ENCODE measurements around the gene TSPAN10. TPM values are rescaled to one million over a fixed set of nuclear protein-coding genes. Genes with fewer than 3 reads are reported as not detected.

The TSPAN10 gene
- total RNA-seq, result 0.20 TPM in 1 of 2 replicates, not detected in the other

GRCh38 chr17:81636505-81637288 is at the start of gene TSPAN10, which contains the start of gene NPLOC4:
TSPAN10 (plus strand) TSS chr17:81637196; CDS start chr17:81642413, 5,217 bp downstream.
NPLOC4 (minus strand) TSS chr17:81637112; CDS start chr17:81636930, 182 bp downstream.

DNA sequence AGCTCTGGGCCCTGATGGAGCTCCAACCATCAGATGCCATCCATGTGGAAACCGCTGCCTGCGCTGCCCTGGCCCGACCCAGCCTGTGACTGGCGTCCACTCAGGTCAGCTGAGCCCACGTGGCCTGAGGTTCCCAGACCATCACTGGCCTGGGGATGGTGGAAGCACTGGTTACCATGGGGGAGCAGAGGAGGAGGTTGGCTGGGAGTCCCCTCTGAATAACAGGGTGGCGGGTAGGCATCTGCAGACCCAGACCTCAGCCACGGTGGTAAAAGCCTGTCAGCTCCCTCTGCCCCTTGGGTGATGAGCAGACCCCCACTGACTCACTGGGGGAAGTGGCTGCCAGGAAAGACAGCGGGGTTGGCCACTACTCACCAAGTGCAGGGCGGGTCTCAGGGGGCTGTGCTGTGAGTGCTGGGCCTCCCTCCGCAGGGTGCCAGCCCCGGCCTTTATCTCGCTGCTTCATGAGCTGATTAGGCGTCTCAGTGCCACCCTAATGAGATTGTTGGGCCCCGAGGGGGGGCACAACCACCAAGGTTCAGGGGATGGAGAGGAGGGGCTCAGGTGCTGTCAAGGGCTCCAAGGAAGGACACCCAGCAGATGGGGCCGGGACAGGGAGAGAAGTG is 19.2 kb downstream of the TSPAN10 start, which contains the start of gene PDE6G:
Gene PDE6G, minus strand, starts transcription at position 425 of the 626 bp plus-strand sequence. CDS start 3,237 bp downstream, outside the sequence.

DNA sequence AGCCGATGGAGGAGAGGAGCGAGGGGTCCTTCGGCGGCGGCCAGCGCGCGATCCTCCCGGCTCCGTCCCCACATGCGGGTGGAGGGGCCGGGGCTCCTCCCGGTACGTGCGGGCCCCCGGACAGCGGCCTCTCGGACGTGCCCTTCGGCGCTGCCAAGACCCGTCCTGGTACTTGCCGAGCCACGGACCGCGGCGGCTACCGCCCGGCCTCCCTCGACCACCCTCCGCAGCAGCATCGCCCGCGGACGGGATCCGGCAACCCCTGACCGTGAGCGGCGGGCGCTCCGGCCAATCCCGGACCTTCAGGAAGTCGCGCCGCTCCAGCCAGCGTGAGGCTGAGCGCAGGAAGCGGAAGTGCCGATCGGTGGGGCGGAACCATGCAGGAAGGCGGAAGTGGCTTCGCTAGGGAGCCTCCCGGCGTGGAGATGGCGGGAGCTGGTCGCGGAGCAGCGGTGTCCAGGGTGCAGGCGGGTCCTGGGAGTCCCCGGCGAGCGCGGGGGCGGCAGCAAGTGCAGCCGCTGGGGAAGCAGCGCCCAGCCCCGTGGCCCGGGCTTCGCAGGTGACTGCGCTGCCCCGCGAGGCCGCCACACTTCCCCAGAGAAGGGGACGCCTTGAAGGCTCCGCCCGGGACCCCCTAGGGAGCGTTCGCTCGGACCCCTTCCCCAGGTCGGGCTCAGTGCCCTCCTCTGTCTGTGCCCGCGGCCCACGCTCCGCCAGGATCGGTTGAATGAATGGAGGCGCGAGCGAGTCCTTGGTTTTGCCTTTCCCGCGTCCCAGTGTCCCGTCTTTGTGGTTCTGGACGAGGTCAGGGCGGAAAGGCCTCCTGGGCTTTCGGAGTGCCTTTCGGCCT is 29.6 kb downstream of the TSPAN10 start, which contains the start of the genes CCDC137 and OXLD1:
Gene CCDC137, plus strand, starts transcription at position 396 of the 850 bp plus-strand sequence. Its CDS starts 30 bp downstream, at position 426.
Gene OXLD1, minus strand, starts transcription at position 264 of the 850 bp plus-strand sequence. Its CDS starts 28 bp downstream, at position 236.

DNA sequence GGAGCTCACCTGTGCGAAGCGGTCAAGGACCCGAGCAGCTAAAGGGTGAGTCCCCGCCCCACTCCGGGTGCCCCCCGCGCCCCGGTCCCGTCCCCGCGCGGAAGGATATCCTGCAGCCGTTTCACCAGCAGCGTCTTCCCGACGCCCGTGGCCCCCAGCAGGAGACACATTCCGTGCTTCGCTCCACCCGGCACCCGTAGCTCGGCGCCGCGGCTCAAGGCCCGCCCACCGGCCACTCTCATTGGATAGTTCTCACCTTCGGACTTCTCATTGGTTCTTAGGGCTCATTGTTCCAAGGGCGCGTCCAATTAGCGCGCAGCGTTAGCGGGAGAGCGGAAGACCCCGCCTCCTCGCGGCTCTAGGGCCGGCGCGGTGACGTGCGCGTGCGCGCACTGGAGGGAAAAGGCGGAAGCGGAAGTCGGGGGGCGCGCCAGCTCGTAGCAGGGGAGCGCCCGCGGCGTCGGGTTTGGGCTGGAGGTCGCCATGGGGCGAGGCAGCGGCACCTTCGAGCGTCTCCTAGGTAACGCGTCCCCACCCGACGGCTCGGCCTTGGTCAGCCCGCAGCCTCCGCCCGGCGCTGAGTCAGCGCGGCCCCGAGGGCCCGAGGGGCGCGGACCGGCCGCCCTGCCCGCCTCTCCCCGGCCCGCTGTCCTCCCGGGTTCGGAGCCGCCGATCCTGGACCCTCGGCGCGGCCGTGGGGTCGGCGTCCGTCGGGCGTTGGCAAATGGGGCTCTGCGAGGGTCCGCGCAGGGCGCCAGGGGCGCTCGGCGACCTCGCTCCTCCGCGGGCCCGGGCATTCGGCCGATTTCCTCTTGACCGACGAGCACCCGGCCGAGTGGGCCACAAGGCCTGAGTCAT is 46.8 kb downstream of the TSPAN10 start, which contains the start of the genes ARL16 and HGS:
Gene ARL16, minus strand, starts transcription at position 214 of the 858 bp plus-strand sequence. Its CDS starts 44 bp downstream, at position 170.
Gene HGS, plus strand, starts transcription at position 428 of the 858 bp plus-strand sequence. Its CDS starts 56 bp downstream, at position 484.

Other genes with a start within 250 kb of the TSPAN10 start
- gene BAHCC1, start 241.7 kb upstream of the TSPAN10 start, total RNA-seq, result 15.3 and 23.0 TPM in 2 replicates
- 10,454 and 10,567 TPM in 2 replicates for gene ACTG1, start 124.4 kb upstream of the TSPAN10 start, total RNA-seq
- 1.2 TPM in 1 of 2 replicates, not detected in the other for gene FSCN2, start 108.8 kb upstream of the TSPAN10 start, total RNA-seq
- 29.4 and 31.2 TPM in 2 replicates for gene FAAP100, start 84.8 kb upstream of the TSPAN10 start, total RNA-seq
- gene NPLOC4, start 84 bp upstream of the TSPAN10 start, total RNA-seq, result 79.1 and 89.9 TPM in 2 replicates
- gene PDE6G, start 19.3 kb downstream of the TSPAN10 start, total RNA-seq, result 0.20 and 0.25 TPM in 2 replicates
- gene OXLD1, start 29.4 kb downstream of the TSPAN10 start, total RNA-seq, result 26.7 and 37.2 TPM in 2 replicates
- 21.9 and 22.1 TPM in 2 replicates for gene CCDC137, start 29.5 kb downstream of the TSPAN10 start, total RNA-seq
- 35.6 and 36.0 TPM in 2 replicates for gene ARL16, start 46.6 kb downstream of the TSPAN10 start, total RNA-seq
- gene HGS, start 46.8 kb downstream of the TSPAN10 start, total RNA-seq, result 124 and 135 TPM in 2 replicates
- 145 and 156 TPM in 2 replicates for gene MRPL12, start 66.2 kb downstream of the TSPAN10 start, total RNA-seq
- gene SLC25A10, start 75.1 kb downstream of the TSPAN10 start, total RNA-seq, result 27.1 and 32.0 TPM in 2 replicates
- gene GCGR, start 167.0 kb downstream of the TSPAN10 start, total RNA-seq, result not detected in 2 replicates
- gene MCRIP1, start 196.1 kb downstream of the TSPAN10 start, total RNA-seq, result 88.9 and 104 TPM in 2 replicates
- not detected in 2 replicates for gene PPP1R27, start 197.9 kb downstream of the TSPAN10 start, total RNA-seq
- gene P4HB, start 223.3 kb downstream of the TSPAN10 start, total RNA-seq, result 1,689 and 1,862 TPM in 2 replicates
- 405 and 442 TPM in 2 replicates for gene ARHGDIA, start 234.1 kb downstream of the TSPAN10 start, total RNA-seq